Measurements from ENCODE around the gene TEX19. TPM values are rescaled to one million over a fixed set of nuclear protein-coding genes. Genes with fewer than 3 reads are reported as not detected.
A peak's percentile ranks its signal among the peaks of the same experiment; 100 is the strongest.

Gene TEX19
- total RNA-seq, 3 donors from 2014 or later, result not detected

DNA sequence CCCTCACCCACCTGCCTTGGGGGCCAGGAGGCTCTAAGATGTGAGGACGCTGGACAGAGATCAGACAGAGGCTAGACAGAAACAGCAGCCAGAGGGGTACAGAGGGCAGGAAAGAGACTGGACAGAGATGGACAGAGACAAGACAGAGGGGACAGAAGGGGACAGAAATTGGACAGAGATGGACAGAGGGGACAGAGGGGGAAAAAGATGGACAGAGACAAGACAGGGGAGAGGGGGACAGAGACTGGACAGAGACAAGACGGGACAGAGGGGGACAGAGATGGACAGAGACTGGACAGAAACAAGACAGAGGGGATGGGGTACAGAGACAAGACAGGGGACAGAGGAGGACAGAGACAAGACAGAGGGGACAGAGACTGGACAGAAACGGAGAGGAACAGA, 28.7 kb downstream of the TEX19 start:
- Histone ChIP-seq H3K4me1 (ENCODE audit: low read depth) (peaks cover 5% of the 10 kb centered on the region), H3K4me3 (no peak overlapping the region), H3K36me3 (ENCODE audit: low read depth) (no peaks in the 10 kb centered on the region), H3K9me3 (no peaks in the 10 kb centered on the region)
- intact Hi-C loops (cut with DNase I, micrococcal nuclease), result no loop called here
- ATAC-seq (no peak), DNase-seq (no peak)
- TF ChIP-seq, protein P1, sequence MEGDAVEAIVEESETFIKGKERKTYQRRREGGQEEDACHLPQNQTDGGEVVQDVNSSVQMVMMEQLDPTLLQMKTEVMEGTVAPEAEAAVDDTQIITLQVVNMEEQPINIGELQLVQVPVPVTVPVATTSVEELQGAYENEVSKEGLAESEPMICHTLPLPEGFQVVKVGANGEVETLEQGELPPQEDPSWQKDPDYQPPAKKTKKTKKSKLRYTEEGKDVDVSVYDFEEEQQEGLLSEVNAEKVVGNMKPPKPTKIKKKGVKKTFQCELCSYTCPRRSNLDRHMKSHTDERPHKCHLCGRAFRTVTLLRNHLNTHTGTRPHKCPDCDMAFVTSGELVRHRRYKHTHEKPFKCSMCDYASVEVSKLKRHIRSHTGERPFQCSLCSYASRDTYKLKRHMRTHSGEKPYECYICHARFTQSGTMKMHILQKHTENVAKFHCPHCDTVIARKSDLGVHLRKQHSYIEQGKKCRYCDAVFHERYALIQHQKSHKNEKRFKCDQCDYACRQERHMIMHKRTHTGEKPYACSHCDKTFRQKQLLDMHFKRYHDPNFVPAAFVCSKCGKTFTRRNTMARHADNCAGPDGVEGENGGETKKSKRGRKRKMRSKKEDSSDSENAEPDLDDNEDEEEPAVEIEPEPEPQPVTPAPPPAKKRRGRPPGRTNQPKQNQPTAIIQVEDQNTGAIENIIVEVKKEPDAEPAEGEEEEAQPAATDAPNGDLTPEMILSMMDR (IDR thresholded peaks at IDR 0.05), result no peak

- DNase-seq, result peak; percentile 69 to 75 (median 72)
- H3K36me3 ChIP-seq (ENCODE audit: low read depth), result no peaks in the 10 kb centered on the region
- intact Hi-C loops (cut with DNase I, micrococcal nuclease), result no loop called here
- no peaks in the 10 kb centered on the region for H3K9me3 ChIP-seq
- H3K4me1 ChIP-seq (ENCODE audit: low read depth), result peaks cover 5% of the 10 kb centered on the region
- ATAC-seq, result peak; percentile 59
- H3K4me3 ChIP-seq, result no peak overlapping the region
- TF ChIP-seq, protein P1 (IDR thresholded peaks at IDR 0.05), result no peak
These were observed 29.3 kb downstream of the TEX19 start for GRCh38 chr17:82388223-82388921.

DNA sequence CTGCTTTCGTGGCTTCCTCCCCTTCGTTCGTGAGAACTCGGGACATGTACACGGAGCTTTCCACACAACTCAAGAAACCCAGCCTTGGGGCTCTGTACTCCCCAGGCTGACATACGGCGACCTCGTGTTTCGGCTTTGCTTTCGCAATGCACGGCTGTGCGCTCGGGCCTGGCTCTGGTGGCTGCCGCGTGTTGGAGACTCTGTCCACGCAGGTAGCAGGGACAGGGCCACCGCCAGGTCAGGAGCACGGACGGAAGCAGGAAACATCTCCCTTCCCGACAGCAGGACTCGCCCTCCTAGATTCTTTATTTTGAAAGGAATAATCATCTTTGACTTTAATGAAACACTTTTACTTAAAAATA, 29.9 kb downstream of the TEX19 start:
- intact Hi-C loops (cut with DNase I, micrococcal nuclease), result no loop called here
- ATAC-seq, result no peak

GRCh38 chr17:82389379-82389778, 30.3 kb downstream of the TEX19 start:
- TF ChIP-seq, protein P1 (IDR thresholded peaks at IDR 0.05), result no peak
- no peak for DNase-seq
- H3K9me3 ChIP-seq, result no peaks in the 10 kb centered on the region
- H3K36me3 ChIP-seq (ENCODE audit: low read depth), result no peaks in the 10 kb centered on the region
- intact Hi-C loops (cut with DNase I, micrococcal nuclease), result no loop called here
- ATAC-seq, result no peak
- H3K4me1 ChIP-seq (ENCODE audit: low read depth), result peaks cover 5% of the 10 kb centered on the region
- H3K4me3 ChIP-seq, result no peak overlapping the region

More for the DNA sequence above, 29.9 kb downstream of the TEX19 start:
- no peak for DNase-seq
- Histone ChIP-seq H3K4me1 (ENCODE audit: low read depth) (peaks cover 5% of the 10 kb centered on the region), H3K9me3 (no peaks in the 10 kb centered on the region), H3K36me3 (ENCODE audit: low read depth) (no peaks in the 10 kb centered on the region), H3K4me3 (no peak overlapping the region)
- TF ChIP-seq, protein P1 (IDR thresholded peaks at IDR 0.05), result no peak

DNA sequence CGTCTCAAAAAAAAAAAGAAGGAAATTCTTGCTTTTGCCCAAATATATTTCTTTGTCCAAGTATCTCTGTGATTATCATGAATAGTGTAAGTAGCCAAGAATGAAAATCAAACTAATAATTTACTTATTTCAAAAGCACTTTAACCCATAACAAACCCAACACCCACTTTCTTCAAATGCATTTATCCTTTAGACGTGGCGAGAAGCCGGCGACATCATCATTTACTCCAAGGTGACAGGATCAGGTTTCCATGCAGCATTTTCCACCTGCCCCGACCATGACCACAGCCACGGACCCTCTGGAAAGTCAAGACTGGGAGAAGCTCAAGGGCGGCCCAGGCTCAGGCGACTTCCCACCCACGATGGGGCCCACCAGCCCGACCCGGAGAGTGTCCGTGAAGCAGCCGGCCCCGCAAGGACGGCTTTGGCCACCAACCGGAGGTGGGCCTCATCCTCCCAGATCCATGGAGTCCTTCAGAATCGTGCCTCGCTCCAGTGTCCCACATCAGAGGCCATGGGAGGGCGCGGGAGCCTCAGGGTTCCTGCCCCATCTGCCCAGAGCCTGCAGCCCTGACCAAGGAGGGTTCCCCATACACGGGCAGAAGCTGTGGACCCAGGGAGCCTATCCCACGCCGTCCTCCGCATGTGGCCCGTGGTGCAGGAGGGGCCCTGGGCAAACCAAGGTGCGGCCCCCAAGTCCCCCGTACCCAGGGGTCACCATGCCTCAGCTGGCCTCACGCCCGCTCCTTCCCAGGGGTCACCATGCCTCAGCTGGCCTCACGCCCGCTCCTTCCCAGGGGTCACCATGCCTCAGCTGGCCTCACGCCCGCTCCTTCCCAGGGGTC, 31.2 kb downstream of the TEX19 start:
- no peak for ATAC-seq

More for the DNA sequence above, 31.2 kb downstream of the TEX19 start:
- no peaks in the 10 kb centered on the region for H3K4me1 ChIP-seq (ENCODE audit: low read depth)
- H3K9me3 ChIP-seq, result no peaks in the 10 kb centered on the region
- no peaks in the 10 kb centered on the region for H3K36me3 ChIP-seq (ENCODE audit: low read depth)
- TF ChIP-seq, protein P1 (IDR thresholded peaks at IDR 0.05), result no peak
- no peak overlapping the region for H3K4me3 ChIP-seq
- intact Hi-C loops (cut with DNase I, micrococcal nuclease), result no loop called here
- no peak for DNase-seq
